ENCODE measurements around the gene STX5. TPM values are rescaled to one million over a fixed set of nuclear protein-coding genes. Genes with fewer than 3 reads are reported as not detected.
A peak's percentile ranks its signal among the peaks of the same experiment; 100 is the strongest.

The STX5 gene
- polyA plus RNA-seq, 3 donors = 36.4 to 39.6 (median 38.5) TPM

DNA sequence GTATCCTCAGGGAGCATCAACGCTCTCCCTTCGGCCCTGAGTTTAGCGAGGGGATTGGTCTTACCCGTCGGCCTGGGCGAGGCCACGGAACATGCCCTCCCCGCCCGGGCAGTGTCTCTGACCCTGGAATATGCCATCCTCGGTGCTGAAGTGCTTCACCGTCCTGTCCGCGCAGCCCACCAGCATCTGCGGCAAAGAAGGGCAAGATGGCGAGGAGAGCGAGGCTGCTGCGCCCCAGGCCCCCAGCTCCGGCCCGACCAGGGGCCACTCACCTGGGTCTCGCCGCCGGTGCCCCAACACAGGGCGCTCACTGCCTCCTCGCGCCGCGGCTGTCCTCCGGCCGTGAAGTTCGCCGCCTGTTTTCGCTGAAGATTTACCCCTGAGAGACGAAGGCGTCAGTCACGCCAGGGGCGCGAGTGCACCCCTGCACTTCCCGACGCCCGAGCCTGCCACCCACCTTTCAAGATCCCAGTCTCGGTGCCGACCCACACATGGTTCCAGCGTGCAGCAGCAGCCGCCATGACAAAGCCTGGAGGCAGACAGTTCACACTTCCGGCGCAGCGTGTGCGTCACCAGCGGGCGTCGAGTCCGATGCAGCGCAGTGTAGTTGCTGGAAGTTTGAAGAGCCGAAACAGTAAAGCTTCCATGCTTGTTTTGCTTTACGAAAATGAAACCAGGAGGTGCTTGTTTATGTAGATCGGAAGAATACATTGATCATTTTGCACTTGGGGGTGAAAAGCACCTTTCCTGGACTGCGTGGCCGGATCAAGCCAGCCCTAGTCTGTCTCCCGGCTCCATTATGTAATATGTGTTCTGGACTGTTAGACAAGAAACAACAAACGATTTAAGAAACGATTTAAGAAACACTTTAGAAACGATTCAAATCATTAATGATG is 7.4 kb upstream of the STX5 start, which contains the start of gene WDR74:
TSS of gene WDR74 (minus strand) at position 541 of the 896 bp plus-strand sequence. CDS start at position 521, 20 bp downstream.
- Mint-ChIP-seq H3K4me3 (no peak within 1 kb of the TSS), H3K9me3 (peaks cover 0 to 3% (median 0%) of the 10 kb centered on the region in 7 donors), H3K27ac (peak within 1 kb of the TSS in 1 of 7 donors; percentile 35), H3K27me3 (ENCODE audit: low read depth in 3 of 3) (no peaks in the 10 kb centered on the region), H3K36me3 (peaks cover 19 to 27% of the 10 kb centered on the region in 2 donors), H3K4me1 (peaks cover 25% of the 10 kb centered on the region)
- no peaks in the 10 kb centered on the region for H3K9me3 ChIP-seq (replicated peaks in 1 of 2; ENCODE audit: control insufficient read depth in 1 of 2, insufficient read depth in 1 of 2, low read length in 2 of 2)
- peak within 1 kb of the TSS; percentile 86 for H3K9ac ChIP-seq (ENCODE audit: insufficient read depth, low read length, poor library complexity, severe bottlenecking)
- H3K36me3 ChIP-seq (replicated peaks in 1 of 2; ENCODE audit: control insufficient read depth in 1 of 2, insufficient read depth in 2 of 2, low read length in 2 of 2) = peaks cover 11 to 26% of the 10 kb centered on the region in 2 donors
- intact Hi-C loops (cut with micrococcal nuclease) = loop anchor here in 1 of 2 donors (5.0 kb wide), 1 partner anchor 37 kb away; no protein-coding TSS in a partner anchor
- peaks cover 29 to 36% of the 10 kb centered on the region in 2 donors for H3K4me1 ChIP-seq (ENCODE audit: control insufficient read depth in 1 of 2, insufficient read depth in 2 of 2, low read length in 2 of 2)
- H3K4me3 ChIP-seq (replicated peaks in 1 of 3; ENCODE audit: low read depth in 2 of 3, low read length in 3 of 3) = peak within 1 kb of the TSS; percentile 71 to 98 (median 93)
- peak; percentile 93 to 96 (median 93) for DNase-seq
- H3K4me2 ChIP-seq (replicated peaks; ENCODE audit: extremely low read depth, low read length, poor library complexity, severe bottlenecking) = peak within 1 kb of the TSS; percentile 97
- no peaks in the 10 kb centered on the region for H3K27me3 ChIP-seq (ENCODE audit: control insufficient read depth in 2 of 2, insufficient read depth in 2 of 2, low read length in 2 of 2)
- peaks cover 48% of the 10 kb centered on the region for H3K79me2 ChIP-seq (ENCODE audit: insufficient read depth, low read length)
- TF ChIP-seq CTCF (IDR thresholded peaks at IDR 0.05) = no peak
- H3K27ac ChIP-seq (ENCODE audit: low read depth in 1 of 2, low read length in 2 of 2) = peak within 1 kb of the TSS; percentile 97 to 99
- under 1% methylated on average over 57 of the region's 62 CpGs for WGBS (ENCODE audit: insufficient coverage)
- no peaks in the 10 kb centered on the region for H4K20me1 ChIP-seq (ENCODE audit: insufficient read depth, low read length)
- peak within 1 kb of the TSS; percentile 82 for H2AFZ ChIP-seq (ENCODE audit: insufficient read depth, low read depth, low read length, poor library complexity, severe bottlenecking)

- Histone ChIP-seq H3K27me3 (ENCODE audit: control insufficient read depth in 2 of 2, insufficient read depth in 2 of 2, low read length in 2 of 2) (no peaks in the 10 kb centered on the region), H3K9me3 (replicated peaks in 1 of 2; ENCODE audit: control insufficient read depth in 1 of 2, insufficient read depth in 1 of 2, low read length in 2 of 2) (no peaks in the 10 kb centered on the region), H4K20me1 (ENCODE audit: insufficient read depth, low read length) (peaks cover 7% of the 10 kb centered on the region), H2AFZ (ENCODE audit: insufficient read depth, low read depth, low read length, poor library complexity, severe bottlenecking) (no peak overlapping the region), H3K4me2 (replicated peaks; ENCODE audit: extremely low read depth, low read length, poor library complexity, severe bottlenecking) (no peak overlapping the region), H3K4me1 (ENCODE audit: control insufficient read depth in 1 of 2, insufficient read depth in 2 of 2, low read length in 2 of 2) (peaks cover 27 to 39% of the 10 kb centered on the region in 2 donors), H3K4me3 (replicated peaks in 1 of 3; ENCODE audit: low read depth in 2 of 3, low read length in 3 of 3) (no peak overlapping the region), H3K36me3 (replicated peaks in 1 of 2; ENCODE audit: control insufficient read depth in 1 of 2, insufficient read depth in 2 of 2, low read length in 2 of 2) (peaks cover 11 to 33% of the 10 kb centered on the region in 2 donors), H3K79me2 (ENCODE audit: insufficient read depth, low read length) (peaks cover 83% of the 10 kb centered on the region), H3K9ac (ENCODE audit: insufficient read depth, low read length, poor library complexity, severe bottlenecking) (no peak overlapping the region), H3K27ac (ENCODE audit: low read depth in 1 of 2, low read length in 2 of 2) (peak overlapping the region in 1 of 2 donors; percentile 26)
- Mint-ChIP-seq H3K9me3 (peaks cover 0 to 3% (median 0%) of the 10 kb centered on the region in 7 donors), H3K27me3 (ENCODE audit: low read depth in 3 of 3) (no peaks in the 10 kb centered on the region), H3K27ac (peak overlapping the region in 5 of 7 donors; percentile 6 to 73 (median 59)), H3K4me3 (no peak overlapping the region), H3K36me3 (peaks cover 29 to 32% of the 10 kb centered on the region in 2 donors), H3K4me1 (peaks cover 37% of the 10 kb centered on the region)
- WGBS (ENCODE audit: insufficient coverage) = 100% methylated on average over 6 of the region's 8 CpGs
- DNase-seq = peak in 1 of 3 donors; percentile 41
- intact Hi-C loops (cut with micrococcal nuclease) = loop anchor here in 1 of 2 donors (5.0 kb wide), 1 partner anchor 33 kb away; no protein-coding TSS in a partner anchor
- no peak for TF ChIP-seq CTCF (IDR thresholded peaks at IDR 0.05)
Measured at GRCh38 chr11:62835336-62835735, 3.5 kb upstream of the STX5 start.

Data from CD14-positive monocyte (primary cell).